Tibial artery (tissue), 4 donors: ENCODE results near the gene SHD.
"Not testable (repeated sequence)": the region's sequence is repeated elsewhere in the genome, so short reads cannot be mapped to it uniquely, and the experiment has no call there.

ENCODE experiments used
- DNase-seq, 2 donors: peaks; one replicate each; pipeline ENCODE4 v3.0.0-alpha.2; 2019
- H3K27ac ChIP-seq, 2 donors: fragments of 200-600 bp; sonication (generic) in 1 of 2; 1 replicate in 1 of 2; 2 replicates in 1 of 2; pipeline ENCODE4 v1.5.1; 2018 to 2019; ENCODE audit warnings: mild to moderate bottlenecking in 1 of 2
- H3K27me3 ChIP-seq, 2 donors: fragments of 200-600 bp; sonication (generic) in 1 of 2; one replicate each; pipeline versions ENCODE4 v1.5.1 to v1.6.0; 2016 to 2019
- H3K36me3 ChIP-seq, 3 donors: fragments of 200-600 bp; sonication (generic) in 2 of 3; one replicate each; pipeline ENCODE4 v1.5.1; 2016 to 2019; ENCODE audit warnings: mild to moderate bottlenecking in 2 of 3
- H3K4me1 ChIP-seq, 4 donors: fragments of 200-600 bp; sonication (generic) in 2 of 4; 1 replicate in 3 of 4; 2 replicates in 1 of 4; pipeline ENCODE4 v1.5.1; 2016 to 2019
- H3K4me3 ChIP-seq, 2 donors: fragments of 200-600 bp; sonication (generic) in 1 of 2; 1 replicate in 1 of 2; 2 replicates in 1 of 2; pipeline ENCODE4 v1.5.1; 2018 to 2019; ENCODE audit warnings: mild to moderate bottlenecking in 2 of 2
- H3K9me3 ChIP-seq, 3 donors: fragments of 200-600 bp; sonication (generic) in 1 of 3; one replicate each; pipeline ENCODE4 v1.5.1; 2016 to 2019
- intact Hi-C: fragments of 100-400 bp; cut with DNase I; formaldehyde crosslinking; loops from one replicate; pipeline ENCODE4 v1.15.0; 2023; ENCODE audit warnings: low total_unique reads
- TF ChIP-seq, protein P1 (sequence below), 2 experiments: fragments of 200-600 bp in 1 of 2; fragments of 450-650 bp in 1 of 2; IDR thresholded peaks; one replicate each; pipeline ENCODE4 v1.5.1; 2017 to 2019; ENCODE audit warnings: antibody characterized with exemption in 2 of 2, mild to moderate bottlenecking in 1 of 2, moderate library complexity in 1 of 2

The SHD gene

DNA sequence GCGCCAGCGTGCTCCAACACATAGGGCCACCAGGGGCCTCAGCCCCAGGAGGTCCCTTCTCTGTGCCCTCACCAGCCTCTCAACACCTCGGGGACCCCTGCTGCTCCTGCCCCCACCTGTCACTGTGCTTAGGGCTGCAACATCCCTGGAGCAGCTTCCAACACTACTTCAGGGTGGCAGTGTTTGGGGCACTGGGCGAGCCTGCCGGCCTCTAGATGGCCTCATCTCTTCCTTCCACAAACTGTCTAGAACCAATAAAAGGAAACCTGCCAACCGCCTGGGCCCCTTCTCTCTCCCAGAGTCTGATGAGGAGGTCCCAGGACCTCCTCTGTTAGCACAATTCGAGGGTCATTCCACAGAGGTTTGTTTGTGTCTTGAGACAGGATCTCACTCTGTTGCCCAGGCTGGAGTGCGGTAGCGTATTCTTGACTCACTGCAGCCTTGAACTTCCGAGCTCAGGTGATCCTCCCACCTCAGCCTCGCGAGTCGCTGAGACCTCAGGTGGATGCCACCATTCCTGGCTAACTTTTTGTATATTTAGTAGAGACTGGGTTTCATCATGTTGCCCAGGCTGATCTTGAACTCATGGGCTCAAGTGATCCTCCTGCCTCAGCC lies 10.1 kb upstream of the SHD start:
- TF ChIP-seq, protein P1, sequence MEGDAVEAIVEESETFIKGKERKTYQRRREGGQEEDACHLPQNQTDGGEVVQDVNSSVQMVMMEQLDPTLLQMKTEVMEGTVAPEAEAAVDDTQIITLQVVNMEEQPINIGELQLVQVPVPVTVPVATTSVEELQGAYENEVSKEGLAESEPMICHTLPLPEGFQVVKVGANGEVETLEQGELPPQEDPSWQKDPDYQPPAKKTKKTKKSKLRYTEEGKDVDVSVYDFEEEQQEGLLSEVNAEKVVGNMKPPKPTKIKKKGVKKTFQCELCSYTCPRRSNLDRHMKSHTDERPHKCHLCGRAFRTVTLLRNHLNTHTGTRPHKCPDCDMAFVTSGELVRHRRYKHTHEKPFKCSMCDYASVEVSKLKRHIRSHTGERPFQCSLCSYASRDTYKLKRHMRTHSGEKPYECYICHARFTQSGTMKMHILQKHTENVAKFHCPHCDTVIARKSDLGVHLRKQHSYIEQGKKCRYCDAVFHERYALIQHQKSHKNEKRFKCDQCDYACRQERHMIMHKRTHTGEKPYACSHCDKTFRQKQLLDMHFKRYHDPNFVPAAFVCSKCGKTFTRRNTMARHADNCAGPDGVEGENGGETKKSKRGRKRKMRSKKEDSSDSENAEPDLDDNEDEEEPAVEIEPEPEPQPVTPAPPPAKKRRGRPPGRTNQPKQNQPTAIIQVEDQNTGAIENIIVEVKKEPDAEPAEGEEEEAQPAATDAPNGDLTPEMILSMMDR (IDR thresholded peaks at IDR 0.05): no peak
- H3K4me1 ChIP-seq: no peaks in the 10 kb centered on the region
- H3K27ac ChIP-seq: no peak overlapping the region
- no peaks in the 10 kb centered on the region for H3K9me3 ChIP-seq
- no peak overlapping the region for H3K4me3 ChIP-seq
- H3K27me3 ChIP-seq: no peaks in the 10 kb centered on the region
- no peak for DNase-seq
- intact Hi-C loops: loop anchor here (2.0 to 10.0 kb wide), 3 partner anchors 84 to 253 kb away; partner anchors contain the start of genes CHAF1A and SH3GL1
- H3K36me3 ChIP-seq: peaks cover 51 to 93% (median 61%) of the 10 kb centered on the region in 3 donors

GRCh38 chr19:4272894-4273293 lies 6.2 kb upstream of the SHD start:
- H3K36me3 ChIP-seq: peaks cover 27 to 53% (median 37%) of the 10 kb centered on the region in 3 donors
- no peaks in the 10 kb centered on the region for H3K9me3 ChIP-seq
- no peaks in the 10 kb centered on the region for H3K4me1 ChIP-seq
- no peak overlapping the region for H3K4me3 ChIP-seq
- TF ChIP-seq, protein P1 (IDR thresholded peaks at IDR 0.05): no peak
- H3K27ac ChIP-seq: no peak overlapping the region
- intact Hi-C loops: no loop called here
- no peak for DNase-seq
- H3K27me3 ChIP-seq: peaks cover 0 to 10% of the 10 kb centered on the region in 2 donors

DNA sequence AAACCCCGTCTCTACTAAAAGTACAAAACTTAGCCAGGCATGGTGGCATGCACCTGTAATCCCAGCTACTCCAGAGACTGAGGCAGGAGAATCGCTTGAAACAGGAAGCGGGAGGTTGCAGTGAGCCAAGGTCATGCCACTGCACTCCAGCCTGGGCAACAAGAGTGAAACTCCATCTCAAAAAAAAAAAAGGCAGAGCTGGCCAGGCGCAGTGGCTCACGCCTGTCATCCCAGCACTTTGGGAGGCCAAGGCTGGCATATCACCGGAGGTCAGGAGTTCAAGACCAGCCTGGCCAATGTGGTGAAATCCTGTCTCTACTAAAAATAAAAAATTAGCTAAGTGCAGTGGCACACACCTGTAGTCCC lies 4.8 kb upstream of the SHD start:
- Histone ChIP-seq H3K36me3 (peaks cover 14 to 39% (median 23%) of the 10 kb centered on the region in 3 donors), H3K27me3 (peaks cover 0 to 24% of the 10 kb centered on the region in 2 donors)
- H3K27ac ChIP-seq, H3K4me3 ChIP-seq, H3K9me3 ChIP-seq, DNase-seq, H3K4me1 ChIP-seq, intact Hi-C loops: not testable (repeated sequence)

- no peak for DNase-seq
These were observed 1.8 kb upstream of the SHD start for GRCh38 chr19:4277191-4277696.

GRCh38 chr19:4278010-4278409 lies 1.1 kb upstream of the SHD start:
- DNase-seq: no peak
- no peak overlapping the region for H3K4me3 ChIP-seq
- peaks cover 0 to 18% (median 11%) of the 10 kb centered on the region in 4 donors for H3K4me1 ChIP-seq
- no peaks in the 10 kb centered on the region for H3K9me3 ChIP-seq
- no peak overlapping the region for H3K27ac ChIP-seq
- intact Hi-C loops: no loop called here
- peaks cover 0 to 59% of the 10 kb centered on the region in 2 donors for H3K27me3 ChIP-seq
- peaks cover 0 to 2% (median 0%) of the 10 kb centered on the region in 3 donors for H3K36me3 ChIP-seq
- TF ChIP-seq, protein P1 (IDR thresholded peaks at IDR 0.05): no peak

More at GRCh38 chr19:4277191-4277696, 1.8 kb upstream of the SHD start:
- Histone ChIP-seq H3K27ac (no peak overlapping the region), H3K4me1 (peaks cover 0 to 18% (median 11%) of the 10 kb centered on the region in 4 donors), H3K36me3 (peaks cover 0 to 9% (median under 1%) of the 10 kb centered on the region in 3 donors), H3K27me3 (peaks cover 0 to 52% of the 10 kb centered on the region in 2 donors), H3K4me3 (no peak overlapping the region), H3K9me3 (no peaks in the 10 kb centered on the region)
- TF ChIP-seq, protein P1 (IDR thresholded peaks at IDR 0.05): no peak
- intact Hi-C loops: no loop called here

DNA sequence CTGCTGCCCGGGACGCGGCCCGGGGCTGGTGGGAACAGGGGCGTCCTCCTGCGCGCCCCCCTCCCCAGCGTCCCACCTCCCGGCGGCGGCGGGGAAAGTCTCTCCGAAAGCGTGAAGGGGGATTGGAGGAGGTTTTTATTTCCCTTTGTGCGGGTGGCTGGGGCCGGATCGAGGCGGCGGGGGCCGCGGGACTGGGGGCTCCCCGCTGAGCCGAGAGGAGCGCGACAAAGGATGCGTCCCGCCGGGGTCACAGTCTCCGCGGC lies 132 bp downstream of the SHD start:
- intact Hi-C loops: no loop called here
- Histone ChIP-seq H3K27me3 (peaks cover 0 to 70% of the 10 kb centered on the region in 2 donors), H3K27ac (no peak overlapping the region), H3K9me3 (no peaks in the 10 kb centered on the region), H3K4me1 (peaks cover 0 to 18% (median 11%) of the 10 kb centered on the region in 4 donors), H3K4me3 (peak overlapping the region in 1 of 2 donors; percentile 9), H3K36me3 (no peaks in the 10 kb centered on the region)
- TF ChIP-seq, protein P1 (IDR thresholded peaks at IDR 0.05): no peak
- no peak for DNase-seq
